Ishikawa (cell line): Measurements from ENCODE around the gene EMP2.

ENCODE experiments used
- CEBPB ChIP-seq: IDR thresholded peaks from 2 replicates; pipeline ENCODE4 v1.6.1; 2012
- CREB1 ChIP-seq: IDR thresholded peaks from 2 replicates; pipeline ENCODE4 v1.6.1; 2012; ENCODE audit warnings: low read depth
- EGR1 ChIP-seq: IDR thresholded peaks from 2 replicates; pipeline ENCODE4 v1.6.1; 2012
- EP300 ChIP-seq: IDR thresholded peaks from 2 replicates; pipeline ENCODE4 v1.6.1; 2012; ENCODE audit warnings: borderline replicate concordance
- MAX ChIP-seq: IDR thresholded peaks from 2 replicates; pipeline ENCODE4 v1.6.1; 2012
- RAD21 ChIP-seq: IDR thresholded peaks from 2 replicates; pipeline ENCODE4 v1.6.1; 2012; ENCODE audit warnings: low read depth
- REST ChIP-seq: IDR thresholded peaks from 2 replicates; pipeline ENCODE4 v1.6.1; 2012; ENCODE audit warnings: low read depth, mild to moderate bottlenecking
- TAF1 ChIP-seq: IDR thresholded peaks from 2 replicates; pipeline ENCODE4 v1.6.1; 2012; ENCODE audit warnings: low read depth, mild to moderate bottlenecking
- TEAD4 ChIP-seq: IDR thresholded peaks from 2 replicates; pipeline ENCODE4 v1.6.1; 2012
- USF1 ChIP-seq: IDR thresholded peaks from 2 replicates; pipeline ENCODE4 v1.6.1; 2012
- YY1 ChIP-seq: IDR thresholded peaks from 2 replicates; pipeline ENCODE4 v1.6.1; 2012; ENCODE audit warnings: low read depth
- ZBTB7A ChIP-seq: IDR thresholded peaks from 2 replicates; pipeline ENCODE4 v1.6.1; 2012; ENCODE audit warnings: low read depth

GRCh38 chr16:10613785-10614485, 33.5 kb upstream of the EMP2 start:
- TF ChIP-seq REST = no peak
- TF ChIP-seq USF1 = no peak
- no peak for TF ChIP-seq TEAD4
- TF ChIP-seq TAF1 = no peak
- no peak for TF ChIP-seq CREB1
- no peak for TF ChIP-seq RAD21
- no peak for TF ChIP-seq CEBPB
- no peak for TF ChIP-seq YY1
- no peak for TF ChIP-seq EGR1
- no peak for TF ChIP-seq MAX
- no peak for TF ChIP-seq ZBTB7A
- TF ChIP-seq EP300 = no peak
